Occipital lobe (tissue), 1 donor: ENCODE results near the gene PFKP. TPM values are rescaled to one million over a fixed set of nuclear protein-coding genes. Genes with fewer than 3 reads are reported as not detected.

Experiments used
- total RNA-seq: library from RNA; depleted of rRNA; stranded (reverse); fragments of >200 nt; gene quantifications from one replicate; pipeline ENCODE4 v1.2.3, GENCODE V29; 2014

The PFKP gene
- total RNA-seq, 1 donor from 2014 or later = 76.3 TPM

Other genes starting within 250 kb of the PFKP start
- 38.8 TPM for gene PITRM1, start 105.2 kb downstream of the PFKP start, total RNA-seq